Suprapubic skin (tissue), 4 donors: ENCODE data around the gene HDAC2. TPM values are rescaled to one million over a fixed set of nuclear protein-coding genes. Genes with fewer than 3 reads are reported as not detected.

Source experiments
- DNase-seq, 2 donors: peaks; one replicate each; pipeline ENCODE4 v3.0.0-alpha.2; 2019; ENCODE audit warnings: low spot score in 2 of 2
- H3K27ac ChIP-seq: fragments of 200-600 bp; sonication (generic); one replicate; pipeline ENCODE4 v1.5.1; 2019
- H3K27me3 ChIP-seq: fragments of 200-600 bp; sonication (generic); one replicate; pipeline ENCODE4 v1.5.1; 2019
- H3K36me3 ChIP-seq: fragments of 200-600 bp; sonication (generic); one replicate; pipeline ENCODE4 v1.5.1; 2019
- H3K4me1 ChIP-seq: fragments of 200-600 bp; sonication (generic); one replicate; pipeline ENCODE4 v1.5.1; 2019
- H3K4me3 ChIP-seq: fragments of 200-600 bp; sonication (generic); one replicate; pipeline ENCODE4 v1.5.1; 2019; ENCODE audit warnings: mild to moderate bottlenecking
- H3K9me3 ChIP-seq: fragments of 200-600 bp; sonication (generic); one replicate; pipeline ENCODE4 v1.5.1; 2019
- EP300 ChIP-seq: sonication (generic); formaldehyde crosslinking; IDR thresholded peaks from one replicate; pipeline ENCODE4 v1.6.1; 2017; ENCODE audit warnings: antibody characterized with exemption
- POLR2A ChIP-seq, 2 donors: fragments of 450-650 bp; IDR thresholded peaks; one replicate each; pipeline ENCODE4 v1.6.1; 2017; ENCODE audit warnings: antibody characterized with exemption in 2 of 2, mild to moderate bottlenecking in 2 of 2, moderate library complexity in 2 of 2
- POLR2AphosphoS5 ChIP-seq, 3 donors: sonication (generic); formaldehyde crosslinking; IDR thresholded peaks; one replicate each; pipeline ENCODE4 v1.6.1; 2017; ENCODE audit warnings: antibody characterized with exemption in 3 of 3
- WGBS: methylation state at CpG from one replicate; pipeline ENCODE4 v1.1.5; 2018; 5-methylcytosine and 5-hydroxymethylcytosine counted together
- total RNA-seq, 4 donors: library from RNA; depleted of rRNA; stranded (reverse); fragments of >200 nt; gene quantifications; one replicate each; pipeline ENCODE4 v1.1.0, GENCODE V29; 2016
- TF ChIP-seq, protein P1 (sequence below), 2 donors: fragments of 200-600 bp in 1 of 2; fragments of 450-650 bp in 1 of 2; sonication (generic) in 1 of 2; IDR thresholded peaks; one replicate each; pipeline ENCODE4 v1.5.1; 2016 to 2019; ENCODE audit warnings: antibody characterized with exemption in 2 of 2, mild to moderate bottlenecking in 1 of 2, moderate library complexity in 1 of 2

Gene HDAC2
- total RNA-seq, 4 donors from 2014 or later, result 36.1 to 73.9 (median 46.9) TPM

- 68% methylated on average over 2 of the region's 2 CpGs for whole genome bisulfite sequencing
- no peak for DNase-seq
Observed at GRCh38 chr6:113971741-113972140, 793 bp upstream of the HDAC2 start.

GRCh38 chr6:113969888-113970804 lies 802 bp downstream of the HDAC2 start:
- H3K36me3 ChIP-seq, result no peaks in the 10 kb centered on the region
- peak overlapping the region; percentile 62 for H3K4me3 ChIP-seq
- no peaks in the 10 kb centered on the region for H3K27me3 ChIP-seq
- WGBS, result under 1% methylated on average over 47 of the region's 70 CpGs
- peak; percentile 78 to 85 for DNase-seq
- H3K4me1 ChIP-seq, result peaks cover 25% of the 10 kb centered on the region
- peak overlapping the region; percentile 89 for H3K27ac ChIP-seq
- no peaks in the 10 kb centered on the region for H3K9me3 ChIP-seq
- no peak for TF ChIP-seq POLR2AphosphoS5 (IDR thresholded peaks at IDR 0.05)
- TF ChIP-seq EP300, result no peak
- no peak for TF ChIP-seq POLR2A (IDR thresholded peaks at IDR 0.05)
- TF ChIP-seq, protein P1, sequence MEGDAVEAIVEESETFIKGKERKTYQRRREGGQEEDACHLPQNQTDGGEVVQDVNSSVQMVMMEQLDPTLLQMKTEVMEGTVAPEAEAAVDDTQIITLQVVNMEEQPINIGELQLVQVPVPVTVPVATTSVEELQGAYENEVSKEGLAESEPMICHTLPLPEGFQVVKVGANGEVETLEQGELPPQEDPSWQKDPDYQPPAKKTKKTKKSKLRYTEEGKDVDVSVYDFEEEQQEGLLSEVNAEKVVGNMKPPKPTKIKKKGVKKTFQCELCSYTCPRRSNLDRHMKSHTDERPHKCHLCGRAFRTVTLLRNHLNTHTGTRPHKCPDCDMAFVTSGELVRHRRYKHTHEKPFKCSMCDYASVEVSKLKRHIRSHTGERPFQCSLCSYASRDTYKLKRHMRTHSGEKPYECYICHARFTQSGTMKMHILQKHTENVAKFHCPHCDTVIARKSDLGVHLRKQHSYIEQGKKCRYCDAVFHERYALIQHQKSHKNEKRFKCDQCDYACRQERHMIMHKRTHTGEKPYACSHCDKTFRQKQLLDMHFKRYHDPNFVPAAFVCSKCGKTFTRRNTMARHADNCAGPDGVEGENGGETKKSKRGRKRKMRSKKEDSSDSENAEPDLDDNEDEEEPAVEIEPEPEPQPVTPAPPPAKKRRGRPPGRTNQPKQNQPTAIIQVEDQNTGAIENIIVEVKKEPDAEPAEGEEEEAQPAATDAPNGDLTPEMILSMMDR (IDR thresholded peaks at IDR 0.05), result no peak

More at GRCh38 chr6:113971741-113972140, 793 bp upstream of the HDAC2 start:
- H3K27me3 ChIP-seq, result no peaks in the 10 kb centered on the region
- no peak for TF ChIP-seq POLR2AphosphoS5 (IDR thresholded peaks at IDR 0.05)
- TF ChIP-seq, protein P1 (IDR thresholded peaks at IDR 0.05), result no peak
- TF ChIP-seq EP300, result no peak
- TF ChIP-seq POLR2A (IDR thresholded peaks at IDR 0.05), result no peak
- H3K36me3 ChIP-seq, result no peaks in the 10 kb centered on the region
- H3K9me3 ChIP-seq, result no peaks in the 10 kb centered on the region
- H3K4me3 ChIP-seq, result peak overlapping the region; percentile 62
- H3K27ac ChIP-seq, result peak overlapping the region; percentile 89
- peaks cover 25% of the 10 kb centered on the region for H3K4me1 ChIP-seq

DNA sequence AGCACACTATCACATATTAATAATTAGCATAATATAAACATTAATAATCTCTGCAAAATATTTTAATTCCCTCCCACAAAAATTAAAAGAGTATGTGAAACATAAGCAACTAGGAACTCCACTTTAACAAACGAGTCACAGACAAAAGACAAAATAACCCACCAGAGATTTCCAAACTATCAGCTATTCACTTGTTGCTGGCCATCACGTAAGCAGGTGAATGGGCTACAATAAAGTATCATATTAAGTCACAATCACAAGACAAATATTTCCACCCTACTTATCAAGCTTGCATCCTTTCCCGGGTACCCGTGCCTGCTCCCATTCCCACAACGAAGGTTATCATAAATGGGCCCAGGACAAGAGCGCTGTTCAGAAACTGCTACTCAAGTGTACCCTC lies 2.5 kb downstream of the HDAC2 start:
- no peak for DNase-seq
- Histone ChIP-seq H3K27ac (no peak overlapping the region), H3K9me3 (no peaks in the 10 kb centered on the region), H3K4me1 (peaks cover 28% of the 10 kb centered on the region), H3K27me3 (no peaks in the 10 kb centered on the region), H3K36me3 (no peaks in the 10 kb centered on the region), H3K4me3 (no peak overlapping the region)
- TF ChIP-seq POLR2AphosphoS5 (IDR thresholded peaks at IDR 0.05) (no peak), POLR2A (IDR thresholded peaks at IDR 0.05) (no peak), EP300 (no peak)
- WGBS, result 46% methylated on average over 6 of the region's 6 CpGs

GRCh38 chr6:113967777-113968176 lies 3.2 kb downstream of the HDAC2 start:
- 30% methylated on average over 3 of the region's 3 CpGs for WGBS
- DNase-seq, result no peak
- Histone ChIP-seq H3K4me1 (peaks cover 28% of the 10 kb centered on the region), H3K36me3 (no peaks in the 10 kb centered on the region), H3K27ac (no peak overlapping the region), H3K4me3 (no peak overlapping the region), H3K27me3 (no peaks in the 10 kb centered on the region), H3K9me3 (no peaks in the 10 kb centered on the region)
- TF ChIP-seq EP300 (no peak), POLR2AphosphoS5 (IDR thresholded peaks at IDR 0.05) (no peak), POLR2A (IDR thresholded peaks at IDR 0.05) (no peak)
- TF ChIP-seq, protein P1 (IDR thresholded peaks at IDR 0.05), result no peak

DNA sequence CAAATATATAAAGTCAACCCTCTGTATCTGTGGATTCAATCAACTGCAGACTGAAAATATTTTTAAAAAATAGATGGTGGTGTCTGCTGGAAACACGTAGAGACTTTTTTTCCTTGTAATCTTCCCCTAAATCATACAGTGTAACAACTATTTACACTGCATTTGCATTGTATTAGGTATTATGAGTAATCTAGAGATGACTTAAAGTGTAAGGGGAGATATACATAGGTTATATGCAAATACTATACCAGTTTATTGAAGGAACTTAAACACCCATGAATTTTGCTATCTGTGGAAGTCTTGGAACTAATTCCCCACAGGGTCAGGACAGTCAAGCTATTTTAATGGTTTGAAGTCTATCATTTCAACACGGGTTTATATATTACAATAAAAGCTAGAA lies 10.2 kb downstream of the HDAC2 start:
- TF ChIP-seq, protein P1 (IDR thresholded peaks at IDR 0.05), result no peak
- no peak for TF ChIP-seq POLR2A (IDR thresholded peaks at IDR 0.05)
- no peak for TF ChIP-seq POLR2AphosphoS5 (IDR thresholded peaks at IDR 0.05)
- TF ChIP-seq EP300, result no peak
- no peaks in the 10 kb centered on the region for H3K27me3 ChIP-seq
- H3K9me3 ChIP-seq, result no peaks in the 10 kb centered on the region
- peaks cover 4% of the 10 kb centered on the region for H3K4me1 ChIP-seq
- H3K27ac ChIP-seq, result no peak overlapping the region
- WGBS, result 56% methylated on average over 2 of the region's 2 CpGs
- H3K36me3 ChIP-seq, result peaks cover 8% of the 10 kb centered on the region
- no peak for DNase-seq
- no peak overlapping the region for H3K4me3 ChIP-seq
